AG04450 (cell line): Measurements from ENCODE around the gene CD164L2. TPM values are rescaled to one million over a fixed set of nuclear protein-coding genes. Genes with fewer than 3 reads are reported as not detected.
"Not testable (repeated sequence)": the region's sequence is repeated elsewhere in the genome, so short reads cannot be mapped to it uniquely, and the experiment has no call there.

Experiments used
- CTCF ChIA-PET: fragments of 300-600, 350-600 bp; formaldehyde crosslinking; extraction: SDS; loops from one replicate; lab custom pipeline; 2022; ENCODE audit warnings: antibody characterized with exemption, inconsistent platforms; lab: Charles Lee
- POLR2A ChIA-PET: fragments of 350-600 bp; formaldehyde crosslinking; extraction: SDS; loops from one replicate; lab custom pipeline; 2021; ENCODE audit warnings: antibody characterized with exemption, inconsistent platforms; lab: Yijun Ruan, JAX
- DNase-seq: peaks from one replicate; pipeline ENCODE4 v3.0.0-alpha.2; 2011; ENCODE audit warnings: low read depth, low spot score
- H3K27ac ChIP-seq: one replicate; pipeline ENCODE4 v1.5.1; 2012; ENCODE audit warnings: low read depth, low read length, control low read depth
- H3K27me3 ChIP-seq: one replicate; pipeline ENCODE4 v1.6.0; 2012; ENCODE audit warnings: low read length; ENCODE audit not compliant: control insufficient read depth, insufficient read depth
- H3K4me3 ChIP-seq: 2 replicates; pipeline ENCODE4 v1.5.1; 2011; ENCODE audit warnings: mild to moderate bottlenecking, low read depth, low read length, control low read depth
- H3K9me3 ChIP-seq: 2 replicates; pipeline ENCODE4 v1.5.1; 2012; ENCODE audit warnings: low read length; ENCODE audit not compliant: control insufficient read depth, insufficient read depth
- polyA plus RNA-seq: library from polyadenylated mRNA; depleted of rRNA; stranded (reverse); fragments of >200 nt; gene quantifications from 2 replicates; pipeline ENCODE4 v1.2.3, GENCODE V29; 2011
- TF ChIP-seq, protein P1 (sequence below): IDR thresholded peaks from 2 replicates; pipeline ENCODE4 v1.5.1; 2011; ENCODE audit warnings: low read depth, low read length, control low read depth, inconsistent platforms

The CD164L2 gene
- polyA plus RNA-seq, 1 experiment: not detected

GRCh38 chr1:27406362-27406680 is 23.2 kb upstream of the CD164L2 start:
- Histone ChIP-seq H3K27me3 (no peaks in the 10 kb centered on the region), H3K4me3 (no peak overlapping the region), H3K27ac (no peak overlapping the region), H3K9me3 (no peaks in the 10 kb centered on the region)
- ChIA-PET CTCF (interaction anchor here (1.0 to 1.5 kb wide), 3 partner anchors 9 to 151 kb away, joined by 3 to 4 read pairs (median 3); no protein-coding TSS in a partner anchor), POLR2A (no interaction called here)
- DNase-seq: no peak
- TF ChIP-seq, protein P1, sequence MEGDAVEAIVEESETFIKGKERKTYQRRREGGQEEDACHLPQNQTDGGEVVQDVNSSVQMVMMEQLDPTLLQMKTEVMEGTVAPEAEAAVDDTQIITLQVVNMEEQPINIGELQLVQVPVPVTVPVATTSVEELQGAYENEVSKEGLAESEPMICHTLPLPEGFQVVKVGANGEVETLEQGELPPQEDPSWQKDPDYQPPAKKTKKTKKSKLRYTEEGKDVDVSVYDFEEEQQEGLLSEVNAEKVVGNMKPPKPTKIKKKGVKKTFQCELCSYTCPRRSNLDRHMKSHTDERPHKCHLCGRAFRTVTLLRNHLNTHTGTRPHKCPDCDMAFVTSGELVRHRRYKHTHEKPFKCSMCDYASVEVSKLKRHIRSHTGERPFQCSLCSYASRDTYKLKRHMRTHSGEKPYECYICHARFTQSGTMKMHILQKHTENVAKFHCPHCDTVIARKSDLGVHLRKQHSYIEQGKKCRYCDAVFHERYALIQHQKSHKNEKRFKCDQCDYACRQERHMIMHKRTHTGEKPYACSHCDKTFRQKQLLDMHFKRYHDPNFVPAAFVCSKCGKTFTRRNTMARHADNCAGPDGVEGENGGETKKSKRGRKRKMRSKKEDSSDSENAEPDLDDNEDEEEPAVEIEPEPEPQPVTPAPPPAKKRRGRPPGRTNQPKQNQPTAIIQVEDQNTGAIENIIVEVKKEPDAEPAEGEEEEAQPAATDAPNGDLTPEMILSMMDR: no peak

DNA sequence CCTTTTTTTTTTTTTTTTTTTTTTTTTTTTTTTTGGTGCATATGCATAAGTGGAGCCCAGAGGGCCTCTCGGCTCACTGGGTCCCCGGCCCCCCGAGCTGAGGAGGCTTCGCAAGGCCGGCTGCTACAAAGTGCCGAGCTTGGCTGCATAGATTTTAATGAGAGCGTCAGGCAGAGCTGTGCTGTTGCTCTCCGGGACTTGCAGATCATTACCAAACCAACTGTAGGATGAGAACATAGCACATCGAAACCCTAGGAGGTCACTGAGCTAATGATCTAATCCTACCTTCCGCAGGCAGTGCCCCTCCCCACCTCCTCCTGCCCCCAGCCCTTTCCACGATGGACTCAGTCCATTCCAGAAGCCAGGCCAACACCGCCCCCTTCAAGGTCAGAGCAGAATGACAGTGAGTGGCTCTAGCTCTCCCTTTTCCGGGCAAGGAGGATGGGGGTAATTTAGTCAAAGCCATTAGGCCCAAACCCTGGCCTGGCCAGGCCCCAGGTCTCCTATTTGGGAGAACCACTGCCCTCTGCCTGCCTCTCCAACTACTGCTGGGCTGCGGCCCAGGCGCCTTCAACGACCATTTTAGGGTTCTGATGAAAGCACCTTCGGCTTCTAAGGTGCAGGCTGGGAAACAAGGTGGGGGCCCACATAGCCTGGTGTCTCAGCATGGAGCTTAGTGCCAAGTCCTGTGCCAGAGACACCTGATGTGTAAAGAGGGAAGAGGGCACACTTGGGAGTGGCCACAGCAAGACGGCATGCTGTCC is 22.6 kb upstream of the CD164L2 start:
- H3K27ac ChIP-seq, DNase-seq: not testable (repeated sequence)
- CTCF ChIA-PET: interaction anchor here (0.6 to 1.5 kb wide), 6 partner anchors 9 to 201 kb away, joined by 3 to 5 read pairs (median 4); no protein-coding TSS in a partner anchor

DNA sequence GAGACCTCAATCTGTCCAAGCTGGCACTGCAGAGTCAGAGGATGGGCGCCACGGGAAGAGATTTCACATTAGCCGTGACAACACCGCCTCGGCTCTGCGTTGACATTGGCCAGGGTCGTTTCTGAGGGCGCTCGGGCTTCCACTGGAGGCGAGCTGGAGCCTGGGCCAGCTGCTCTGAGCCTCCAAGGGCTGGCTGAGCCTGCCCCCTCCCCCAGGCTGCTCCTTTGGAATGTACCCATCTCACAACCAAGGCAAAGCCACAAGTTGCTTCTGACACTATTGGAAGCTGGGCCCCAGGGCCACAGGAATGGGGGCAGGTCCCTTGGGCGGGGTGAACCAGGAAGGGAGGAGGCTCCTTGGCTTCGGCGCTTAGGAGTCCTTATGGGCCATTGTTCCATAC is 21.9 kb upstream of the CD164L2 start:
- Histone ChIP-seq H3K27ac (no peak overlapping the region), H3K9me3 (no peaks in the 10 kb centered on the region), H3K27me3 (no peaks in the 10 kb centered on the region), H3K4me3 (no peak overlapping the region)
- ChIA-PET POLR2A (interaction anchor here (0.6 to 1.2 kb wide), 2 partner anchors 10 to 105 kb away, joined by 3 read pairs; no protein-coding TSS in a partner anchor), CTCF (interaction anchor here (0.6 to 1.6 kb wide), 4 partner anchors 10 to 202 kb away, joined by 3 to 10 read pairs (median 4); no protein-coding TSS in a partner anchor)
- no peak for DNase-seq
- TF ChIP-seq, protein P1: no peak

More for the DNA sequence above, 22.6 kb upstream of the CD164L2 start:
- not testable (repeated sequence) for H3K27me3 ChIP-seq, H3K9me3 ChIP-seq, H3K4me3 ChIP-seq
- POLR2A ChIA-PET: interaction anchor here (0.5 to 1.2 kb wide), 3 partner anchors 11 to 105 kb away, joined by 3 to 5 read pairs (median 3); no protein-coding TSS in a partner anchor

DNA sequence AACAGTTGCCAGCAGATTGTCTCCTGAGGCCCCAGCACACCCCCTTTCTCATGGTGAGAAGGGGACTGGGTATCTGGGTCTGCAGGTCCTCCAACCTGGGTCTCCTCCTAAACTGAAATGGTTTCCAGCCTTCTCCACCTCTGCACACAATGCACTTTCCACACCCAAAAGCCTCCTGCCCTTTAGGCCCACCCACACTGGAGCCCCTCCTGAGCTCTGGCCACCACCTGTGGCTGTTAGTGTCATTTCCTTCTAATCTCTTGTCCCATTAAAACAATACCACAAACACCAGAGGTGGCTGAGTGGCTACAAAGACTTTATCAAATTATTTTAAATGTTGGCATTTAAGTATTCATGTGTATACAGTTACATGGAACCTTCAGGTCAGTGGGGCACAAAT is 20.8 kb upstream of the CD164L2 start:
- Histone ChIP-seq H3K27ac (peak overlapping the region; percentile 47), H3K4me3 (no peak overlapping the region), H3K27me3 (no peaks in the 10 kb centered on the region), H3K9me3 (no peaks in the 10 kb centered on the region)
- DNase-seq: no peak
- CTCF ChIA-PET: interaction anchor here (0.6 to 2.9 kb wide), 4 partner anchors 9 to 202 kb away, joined by 3 to 18 read pairs (median 9); no protein-coding TSS in a partner anchor
- POLR2A ChIA-PET: no interaction called here
- TF ChIP-seq, protein P1: no peak

DNA sequence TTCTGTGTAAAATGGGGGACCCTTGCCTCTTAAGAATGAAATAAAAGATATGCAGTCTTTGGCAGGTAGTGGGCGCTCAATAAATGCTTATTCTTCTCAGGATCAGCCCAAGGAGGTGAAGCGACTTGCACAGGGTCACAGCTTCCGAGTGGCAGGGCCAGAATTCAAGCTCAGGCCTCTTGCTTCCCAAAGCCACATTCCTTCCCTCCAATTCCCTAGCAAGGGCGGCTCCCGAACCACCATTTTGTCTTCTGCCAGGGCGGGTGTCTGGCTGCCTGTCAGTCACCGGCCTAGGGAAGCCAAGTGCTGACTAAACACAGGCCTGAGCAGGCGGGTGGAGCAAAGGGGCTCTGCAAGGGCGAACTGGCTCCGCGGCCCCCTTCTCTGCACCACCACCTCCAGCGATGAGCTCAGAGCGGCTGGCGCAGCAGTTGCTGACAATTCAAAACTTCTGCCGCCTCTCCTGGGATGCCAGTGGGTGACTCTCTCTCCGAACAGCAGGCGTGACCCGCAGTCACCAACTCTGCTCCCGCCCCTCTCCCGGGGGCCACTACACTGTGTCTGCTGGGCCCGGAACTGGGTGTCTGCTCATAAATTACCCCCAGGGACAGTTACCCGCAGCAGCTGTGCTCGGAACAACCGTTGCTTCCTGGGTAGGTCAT is 20.1 kb upstream of the CD164L2 start:
- Histone ChIP-seq H3K27ac (peak overlapping the region; percentile 47), H3K4me3 (no peak overlapping the region)
- DNase-seq: no peak

More for the DNA sequence above, 20.1 kb upstream of the CD164L2 start:
- TF ChIP-seq, protein P1: peak; percentile 35
- Histone ChIP-seq H3K27me3 (no peaks in the 10 kb centered on the region), H3K9me3 (no peaks in the 10 kb centered on the region)
- ChIA-PET CTCF (interaction anchor here (0.6 to 2.9 kb wide), 7 partner anchors 13 to 854 kb away, joined by 3 to 18 read pairs (median 3); no protein-coding TSS in a partner anchor), POLR2A (no interaction called here)
